SK-N-DZ (cell line): Measurements from ENCODE around the gene KCND3.
A peak's percentile ranks its signal among the peaks of the same experiment; 100 is the strongest.

ENCODE experiments used
- DNase-seq: peaks from one replicate; pipeline ENCODE4 v3.0.0-alpha.2; 2015; ENCODE audit warnings: low spot score
- small RNA-seq, 2 experiments: library from RNA; depleted of rRNA; stranded (forward); fragments of <200 nt; gene quantifications; one replicate each; pipeline ENCODE3, GENCODE V24; 2014

KCND3 gene

GRCh38 chr1:111731956-111732355 lies 257.5 kb downstream of the KCND3 start:
- DNase-seq, result no peak

GRCh38 chr1:111730706-111731105 lies 258.8 kb downstream of the KCND3 start:
- no peak for DNase-seq

DNA sequence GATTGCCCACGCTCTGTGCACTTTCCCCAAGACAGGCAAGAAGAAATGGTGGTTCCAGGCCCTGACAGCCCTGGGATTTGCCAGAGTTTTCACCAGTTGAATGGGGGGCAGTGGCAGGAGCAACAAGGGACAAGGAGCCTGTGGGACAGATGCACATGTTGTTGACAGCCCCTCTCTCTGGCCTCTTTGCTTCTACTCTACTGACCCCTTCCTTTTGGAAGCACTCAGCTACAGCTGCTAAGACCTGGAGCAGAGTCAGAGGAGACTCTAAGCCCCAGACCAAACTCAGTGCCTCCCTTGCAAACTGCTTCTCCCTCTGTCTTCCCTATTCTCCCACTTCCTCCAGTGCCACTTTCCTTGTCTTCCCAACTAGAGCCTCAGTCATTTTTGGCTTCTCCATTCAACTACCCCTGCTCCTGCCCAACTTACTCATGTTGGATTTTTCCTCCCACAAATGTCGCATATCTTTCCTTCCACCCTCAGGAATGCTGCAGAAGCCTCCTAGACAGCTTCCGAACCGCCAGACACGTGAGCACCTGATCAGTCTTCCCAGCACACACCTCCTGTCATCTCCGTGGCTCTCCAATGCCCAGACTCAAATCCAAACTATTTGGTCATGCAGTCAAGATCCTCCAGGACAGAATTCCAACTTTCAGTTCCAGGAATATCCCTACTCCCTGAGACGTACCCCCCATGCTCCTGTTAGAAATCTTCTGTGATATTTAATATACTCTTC lies 259.4 kb downstream of the KCND3 start:
- no peak for DNase-seq

DNA sequence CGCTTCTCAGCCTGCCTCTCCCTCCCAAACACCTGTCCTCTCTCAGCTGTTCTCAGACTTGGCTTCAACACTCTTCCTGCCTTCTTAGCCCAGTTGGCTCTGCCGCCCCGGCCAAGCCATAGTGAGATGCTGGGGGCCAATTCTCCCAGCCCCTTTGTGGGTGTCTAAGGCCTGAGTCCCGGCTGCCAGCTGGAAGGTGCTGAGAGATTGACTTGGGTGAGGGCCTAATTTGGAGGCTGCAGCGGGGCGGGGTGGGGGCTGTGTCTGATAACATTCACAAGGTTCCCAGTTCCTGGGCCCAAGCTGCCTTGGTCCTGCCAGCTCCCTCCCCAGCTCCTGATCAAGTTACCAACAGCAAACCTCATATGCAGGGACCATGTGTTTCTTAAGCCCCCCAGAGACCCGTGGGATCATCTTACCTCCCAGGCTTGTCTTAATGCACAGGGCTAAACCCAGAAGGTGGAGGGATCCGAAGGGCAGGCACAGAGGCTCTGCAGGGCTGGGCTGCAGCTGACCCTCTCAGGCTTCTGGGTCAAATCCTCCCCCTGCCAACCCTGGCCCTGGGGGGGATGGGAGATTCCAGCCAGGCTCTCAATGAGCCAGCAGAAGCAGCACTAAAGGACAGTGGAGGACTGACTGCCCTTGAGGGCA lies 260.1 kb downstream of the KCND3 start:
- peak; percentile 56 for DNase-seq

GRCh38 chr1:111727056-111727455 lies 262.4 kb downstream of the KCND3 start:
- DNase-seq, result no peak

DNA sequence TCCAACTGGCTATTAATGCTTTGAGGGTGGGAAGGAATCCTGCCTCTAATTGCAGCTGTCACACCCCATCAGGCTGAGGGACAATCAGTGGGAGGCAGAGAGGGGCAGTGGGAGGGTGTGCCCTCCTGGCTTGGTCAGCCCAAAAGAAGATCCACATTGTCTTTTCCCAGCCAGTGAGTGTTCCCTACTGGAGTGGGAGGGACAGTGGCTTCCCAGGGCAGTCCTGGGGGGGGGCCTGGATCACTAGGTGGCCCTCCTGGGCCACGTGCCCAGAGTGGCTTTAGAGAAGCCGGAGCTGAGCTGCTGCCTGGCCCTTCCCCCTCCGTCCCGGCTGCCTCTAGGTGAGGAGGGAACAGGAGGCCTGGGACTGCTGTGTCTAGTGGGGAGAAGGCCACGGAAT lies 264.3 kb downstream of the KCND3 start:
- no peak for DNase-seq

GRCh38 chr1:111723871-111724270 lies 265.6 kb downstream of the KCND3 start:
- no peak for DNase-seq

DNA sequence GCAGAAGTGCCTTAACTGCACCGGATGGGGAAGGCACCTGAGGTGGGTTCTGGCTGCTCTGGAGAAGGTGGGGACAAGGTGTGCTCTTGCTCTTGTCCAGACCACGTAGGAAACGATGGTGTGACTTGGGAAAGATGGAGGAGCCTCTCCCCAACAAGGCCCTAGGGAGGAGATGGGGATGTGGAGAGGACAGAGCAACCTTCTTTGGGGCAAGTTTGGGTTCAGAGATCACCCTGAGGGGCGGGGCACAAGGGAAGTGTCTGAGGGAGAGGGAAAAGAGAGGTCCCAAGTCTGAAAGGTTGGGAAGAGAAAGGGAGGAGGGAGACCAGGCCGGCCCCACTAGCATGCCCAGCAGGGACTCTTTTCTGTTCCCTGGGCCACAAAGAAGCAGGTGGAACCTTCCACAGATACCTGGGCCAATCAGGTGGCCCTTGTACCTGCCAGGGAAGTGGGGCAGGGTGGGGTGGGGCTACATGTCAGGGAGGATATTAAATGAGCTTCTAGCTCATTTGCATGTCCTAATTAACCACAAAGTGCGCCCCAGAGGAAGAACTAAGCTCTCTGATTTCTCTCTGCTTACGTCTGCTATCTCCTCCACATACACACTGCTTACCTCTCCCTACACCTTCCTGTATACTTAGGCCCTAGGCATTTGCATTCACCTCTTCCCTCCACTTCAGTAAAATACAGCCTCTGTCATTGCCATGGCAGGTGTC lies 266.2 kb downstream of the KCND3 start:
- DNase-seq, result no peak

- DNase-seq, result no peak
Observed at GRCh38 chr1:111720977-111721786, 268.3 kb downstream of the KCND3 start.

Small RNA genes within 50 kb of the gene (small RNA-seq; reads per million reads assigned to genes)
- 0.21 to 0.31 reads per million in 2 experiments for gene INKA2
